Measurements from ENCODE around the gene PLA2G7.
"Not testable (repeated sequence)": the region's sequence is repeated elsewhere in the genome, so short reads cannot be mapped to it uniquely, and the experiment has no call there.

GRCh38 chr6:46764280-46764679 lies 29.1 kb upstream of the PLA2G7 start:
- not testable (repeated sequence) for TF ChIP-seq ATF3 (IDR thresholded peaks at IDR 0.05; ENCODE audit: borderline replicate concordance, extremely low read depth, low read depth, low read length); USF2 (IDR thresholded peaks at IDR 0.05; ENCODE audit: borderline replicate concordance, low read depth, low read length); ZNF384 (IDR thresholded peaks at IDR 0.05; ENCODE audit: borderline replicate concordance, low read depth, low read length); SMC3 (IDR thresholded peaks at IDR 0.05; ENCODE audit: borderline replicate concordance, low read length); POLR2A (IDR thresholded peaks at IDR 0.05; ENCODE audit: low read depth, low read length)

Measured in GM12878 (cell line).